ENCODE measurements around the gene ARL15.

ARL15 gene

GRCh38 chr5:53927668-53928247 lies 382.6 kb downstream of the ARL15 start:
- DNase-seq = no peak

- DNase-seq = no peak
Measured at GRCh38 chr5:53926026-53926425, 384.3 kb downstream of the ARL15 start.

- no peak for DNase-seq
Measured at GRCh38 chr5:53924392-53924791, 386.0 kb downstream of the ARL15 start.

GRCh38 chr5:53923961-53924360 lies 386.4 kb downstream of the ARL15 start:
- no peak for DNase-seq

GRCh38 chr5:53922508-53923498 lies 387.6 kb downstream of the ARL15 start:
- DNase-seq = no peak

GRCh38 chr5:53917826-53918225 lies 392.5 kb downstream of the ARL15 start:
- DNase-seq = no peak

GRCh38 chr5:53917095-53917494 lies 393.3 kb downstream of the ARL15 start:
- DNase-seq = no peak

- DNase-seq = no peak
Measured at GRCh38 chr5:53915120-53915519, 395.3 kb downstream of the ARL15 start.

GRCh38 chr5:53913941-53914340 lies 396.4 kb downstream of the ARL15 start:
- DNase-seq = no peak

- DNase-seq = no peak
Measured at GRCh38 chr5:53908757-53909156, 401.6 kb downstream of the ARL15 start.

GRCh38 chr5:53907827-53908226 lies 402.5 kb downstream of the ARL15 start:
- DNase-seq = no peak

GRCh38 chr5:53906736-53907135 lies 403.6 kb downstream of the ARL15 start:
- no peak for DNase-seq

- DNase-seq = no peak
Measured at GRCh38 chr5:53902296-53902907, 408.0 kb downstream of the ARL15 start.

GRCh38 chr5:53900677-53901076 lies 409.7 kb downstream of the ARL15 start:
- DNase-seq = no peak

GRCh38 chr5:53895091-53895683 lies 415.2 kb downstream of the ARL15 start:
- DNase-seq = no peak

- no peak for DNase-seq
Measured at GRCh38 chr5:53893626-53894025, 416.7 kb downstream of the ARL15 start.

- no peak for DNase-seq
Measured at GRCh38 chr5:53892224-53892623, 418.1 kb downstream of the ARL15 start.

- no peak for DNase-seq
Measured at GRCh38 chr5:53891159-53891558, 419.2 kb downstream of the ARL15 start.

GRCh38 chr5:53890490-53890889 lies 419.9 kb downstream of the ARL15 start:
- no peak for DNase-seq

- no peak for DNase-seq
Measured at GRCh38 chr5:53884844-53885243, 425.5 kb downstream of the ARL15 start.

- DNase-seq = no peak
Measured at GRCh38 chr5:53884417-53884816, 426.0 kb downstream of the ARL15 start.

- DNase-seq = no peak
Measured at GRCh38 chr5:53882676-53883031, 427.7 kb downstream of the ARL15 start.

- no peak for DNase-seq
Measured at GRCh38 chr5:53882006-53882675, 428.2 kb downstream of the ARL15 start.

Measured in NCI-H2081 (cell line).